PFSK-1 (cell line): ENCODE data around the gene INF2.

ENCODE experiments used
- POLR2AphosphoS5 ChIP-seq: IDR thresholded peaks from 2 replicates; pipeline ENCODE4 v1.6.1; 2012; ENCODE audit warnings: low read depth, mild to moderate bottlenecking, control low read depth, low read length, moderate library complexity
- REST ChIP-seq, 2 experiments: IDR thresholded peaks; 2 replicates each; pipeline versions ENCODE4 v1.6.1 to v1.8.0; 2011 to 2012; ENCODE audit warnings: low read depth in 2 of 2, low read length in 2 of 2, control low read depth in 1 of 2, inconsistent platforms in 1 of 2, mild to moderate bottlenecking in 1 of 2, moderate library complexity in 1 of 2; ENCODE audit not compliant: insufficient read depth in 1 of 2

DNA sequence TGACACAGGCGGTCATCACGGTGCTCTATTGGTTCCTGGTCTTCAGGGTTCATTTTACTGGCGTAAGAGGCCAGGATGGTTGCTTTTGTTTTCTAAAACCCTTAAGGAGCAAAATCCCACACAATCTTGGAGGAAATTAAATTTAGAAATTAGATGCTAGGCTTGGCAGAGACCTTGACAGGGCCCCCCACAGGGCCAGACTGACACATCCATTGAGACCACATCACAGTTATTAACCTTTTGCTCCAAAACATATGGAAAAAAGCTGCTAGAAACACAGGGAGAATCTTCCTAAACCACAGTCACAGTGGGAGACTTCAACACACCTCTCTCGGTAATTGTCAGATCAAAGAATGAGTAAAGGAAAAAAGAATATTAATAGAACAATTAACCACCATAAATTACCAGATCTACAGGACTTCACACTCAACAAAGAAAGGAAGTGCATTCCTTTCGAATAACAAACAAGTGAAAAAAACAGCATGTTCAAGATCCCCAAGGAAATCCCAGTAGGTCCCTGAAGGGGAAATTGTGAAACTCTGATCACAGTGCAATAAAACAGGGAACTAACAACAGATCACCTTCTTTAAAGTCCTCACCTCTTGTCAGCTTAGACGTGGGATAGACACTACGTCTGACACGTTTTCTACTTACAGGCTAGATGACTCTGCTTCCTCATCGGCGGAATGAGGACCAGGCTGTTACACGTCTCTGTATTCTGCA, 44.6 kb upstream of the INF2 start:
- TF ChIP-seq REST (IDR thresholded peaks at IDR 0.05; ENCODE audit: insufficient read depth in 1 of 2, low read depth in 2 of 2, low read length in 2 of 2) (no peak), POLR2AphosphoS5 (no peak)
